Spinal cord (tissue), 10 donors: ENCODE data around the gene DAPK1. TPM values are rescaled to one million over a fixed set of nuclear protein-coding genes. Genes with fewer than 3 reads are reported as not detected.

Experiments
- DNase-seq, 6 donors: peaks; one replicate each; pipeline versions ENCODE4 v3.0.0 to v3.0.0-alpha.2; 2013 to 2015; ENCODE audit warnings: low spot score in 6 of 6, low read depth in 4 of 6
- H3K27ac ChIP-seq: one replicate; pipeline ENCODE4 v1.5.1; 2013; ENCODE audit warnings: low read depth, low read length, control low read depth
- H3K27me3 ChIP-seq: one replicate; pipeline ENCODE4 v1.6.1; 2013; ENCODE audit warnings: low read length; ENCODE audit not compliant: control insufficient read depth, insufficient read depth
- H3K36me3 ChIP-seq: one replicate; pipeline ENCODE4 v1.6.1; 2013; ENCODE audit warnings: low read length; ENCODE audit not compliant: control insufficient read depth, insufficient read depth
- H3K4me1 ChIP-seq: one replicate; pipeline ENCODE4 v1.6.1; 2013; ENCODE audit warnings: low read length; ENCODE audit not compliant: control insufficient read depth, insufficient read depth
- H3K4me3 ChIP-seq: one replicate; pipeline ENCODE4 v1.5.1; 2013; ENCODE audit warnings: low read depth, low read length, control low read depth
- H3K9me3 ChIP-seq: one replicate; pipeline ENCODE4 v1.6.1; 2013; ENCODE audit warnings: low read length; ENCODE audit not compliant: control insufficient read depth, insufficient read depth
- WGBS: methylation state at CpG from one replicate; pipeline ENCODE4 v1.1.5; 2013; ENCODE audit warnings: missing lambda C conversion rate; ENCODE audit not compliant: insufficient coverage; 5-methylcytosine and 5-hydroxymethylcytosine counted together
- polyA plus RNA-seq, 2 donors: library from polyadenylated mRNA; unstranded; fragments of 120-200 nt; gene quantifications; one replicate each; pipeline ENCODE4 v1.2.1, GENCODE V29; 2013; ENCODE audit not compliant: insufficient read length in 2 of 2
- total RNA-seq, 2 donors: library from RNA; depleted of rRNA in 1 of 2; stranded (reverse); fragments of 120-200 nt in 1 of 2; fragments of >200 nt in 1 of 2; gene quantifications; one replicate each; pipeline versions ENCODE4 v1.2.3 to v1.2.4, GENCODE V29; 2013 to 2014
- donor health status: healthy.

DAPK1 gene
- total and polyA plus RNA-seq, 4 donors = 53.3 to 82.6 (median 77.9) TPM

GRCh38 chr9:87601595-87601994 lies 103.9 kb downstream of the DAPK1 start:
- Histone ChIP-seq H3K27ac (no peak overlapping the region), H3K4me3 (no peak overlapping the region), H3K9me3 (no peaks in the 10 kb centered on the region), H3K27me3 (no peaks in the 10 kb centered on the region), H3K36me3 (peaks cover 21% of the 10 kb centered on the region), H3K4me1 (peaks cover 46% of the 10 kb centered on the region)
- no peak for DNase-seq
- WGBS = 80% methylated on average over 4 of the region's 5 CpGs

DNA sequence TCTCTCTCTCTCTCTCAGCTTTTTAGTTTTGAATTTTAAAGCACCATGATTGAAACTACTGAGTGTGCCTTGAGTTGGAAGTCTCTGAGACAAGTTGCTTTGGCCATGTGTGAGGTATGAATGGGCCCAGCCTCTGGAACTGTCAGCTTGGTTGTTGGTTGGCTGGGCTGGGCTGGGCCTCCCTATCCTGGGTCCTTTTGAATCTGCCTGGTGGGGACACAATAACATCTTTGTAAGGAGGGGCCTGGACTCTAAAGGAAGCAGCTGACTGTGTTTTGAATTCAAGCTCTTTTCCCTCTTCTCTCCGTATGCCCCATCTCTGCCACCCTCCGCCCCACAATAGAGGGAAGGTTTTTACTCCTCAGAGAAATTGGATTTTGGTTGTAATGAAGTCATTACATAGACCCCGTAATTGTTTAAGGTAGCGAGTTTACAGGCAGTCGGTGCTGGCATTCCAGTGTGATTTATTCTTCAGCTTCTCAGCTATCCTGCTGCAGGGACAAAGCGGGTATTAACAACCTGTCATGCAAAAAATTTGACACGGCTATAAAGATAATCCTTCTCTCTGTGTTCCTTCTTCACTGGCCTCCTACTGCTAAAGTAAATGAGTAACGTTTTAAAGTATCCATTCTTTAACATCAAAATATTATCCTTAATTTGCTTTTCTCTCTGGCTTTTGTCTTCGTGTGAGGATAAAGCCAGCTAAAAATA lies 105.4 kb downstream of the DAPK1 start:
- Histone ChIP-seq H3K4me3 (no peak overlapping the region), H3K4me1 (peaks cover 38% of the 10 kb centered on the region), H3K36me3 (peaks cover 21% of the 10 kb centered on the region), H3K9me3 (no peaks in the 10 kb centered on the region), H3K27me3 (no peaks in the 10 kb centered on the region), H3K27ac (no peak overlapping the region)
- DNase-seq = peak in 1 of 6 donors; percentile 77
- WGBS = 33% methylated on average over 1 of the region's 9 CpGs

- no peak overlapping the region for H3K27ac ChIP-seq
- H3K4me1 ChIP-seq = peaks cover 43% of the 10 kb centered on the region
- no peaks in the 10 kb centered on the region for H3K27me3 ChIP-seq
- peaks cover 21% of the 10 kb centered on the region for H3K36me3 ChIP-seq
- H3K9me3 ChIP-seq = no peaks in the 10 kb centered on the region
- no peak for DNase-seq
- no peak overlapping the region for H3K4me3 ChIP-seq
- whole genome bisulfite sequencing = 67% methylated on average over 4 of the region's 7 CpGs
Measured at GRCh38 chr9:87603854-87604490, 106.3 kb downstream of the DAPK1 start.

DNA sequence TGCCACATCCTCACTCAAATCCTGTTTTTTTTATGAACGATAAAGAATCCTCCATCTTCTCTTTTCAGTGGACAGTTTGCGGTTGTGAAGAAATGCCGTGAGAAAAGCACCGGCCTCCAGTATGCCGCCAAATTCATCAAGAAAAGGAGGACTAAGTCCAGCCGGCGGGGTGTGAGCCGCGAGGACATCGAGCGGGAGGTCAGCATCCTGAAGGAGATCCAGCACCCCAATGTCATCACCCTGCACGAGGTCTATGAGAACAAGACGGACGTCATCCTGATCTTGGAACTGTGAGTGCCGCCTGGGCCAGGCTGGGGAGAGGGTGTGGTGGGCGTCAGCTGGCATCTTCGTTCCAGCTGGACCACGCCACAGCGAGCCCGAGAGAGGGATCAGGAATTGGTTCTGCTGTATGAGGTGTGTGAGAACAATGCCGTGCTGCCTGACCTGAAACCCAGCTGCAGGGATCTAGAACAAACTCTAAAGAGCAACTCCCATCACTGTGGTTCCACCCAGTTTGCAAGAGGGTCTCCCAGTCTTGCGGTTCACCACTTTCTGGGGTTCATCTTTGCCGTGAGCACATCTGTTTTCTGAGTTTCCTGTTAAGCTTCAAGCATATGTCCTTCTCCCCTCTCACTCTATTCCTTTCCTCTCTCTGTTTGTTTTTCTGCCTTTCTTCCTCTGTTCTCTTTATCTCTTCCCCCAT lies 107.4 kb downstream of the DAPK1 start:
- Histone ChIP-seq H3K4me1 (peaks cover 43% of the 10 kb centered on the region), H3K27ac (no peak overlapping the region), H3K4me3 (no peak overlapping the region), H3K36me3 (peaks cover 21% of the 10 kb centered on the region), H3K27me3 (no peaks in the 10 kb centered on the region), H3K9me3 (no peaks in the 10 kb centered on the region)
- WGBS = 92% methylated on average over 15 of the region's 23 CpGs
- DNase-seq = no peak

DNA sequence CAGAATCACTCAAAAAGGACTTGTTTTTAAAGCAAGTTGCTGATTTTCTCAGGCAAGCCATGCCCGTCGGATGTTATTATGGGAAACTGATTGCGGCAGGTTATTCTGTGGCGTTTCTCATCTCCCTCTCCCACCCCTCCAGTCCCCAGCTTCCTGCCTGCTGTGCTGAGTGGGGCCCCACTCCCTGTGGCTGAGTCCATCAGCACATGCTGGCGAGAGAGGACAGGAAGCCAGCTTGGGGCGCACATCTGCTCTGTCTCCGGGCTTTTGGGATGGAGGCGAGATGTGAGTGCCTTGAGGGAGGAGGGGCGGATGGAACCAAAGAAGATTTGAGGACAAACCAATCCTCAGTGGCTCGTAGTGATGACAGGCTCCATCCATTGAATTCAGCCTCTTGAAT lies 108.0 kb downstream of the DAPK1 start:
- H3K4me3 ChIP-seq = no peak overlapping the region
- WGBS = 76% methylated on average over 4 of the region's 10 CpGs
- H3K27ac ChIP-seq = no peak overlapping the region

GRCh38 chr9:87606841-87607521 lies 109.3 kb downstream of the DAPK1 start:
- Histone ChIP-seq H3K4me1 (peaks cover 27% of the 10 kb centered on the region), H3K36me3 (peaks cover 22% of the 10 kb centered on the region), H3K27ac (no peak overlapping the region), H3K27me3 (no peaks in the 10 kb centered on the region), H3K9me3 (no peaks in the 10 kb centered on the region), H3K4me3 (no peak overlapping the region)
- WGBS = 86% methylated on average over 1 of the region's 3 CpGs
- no peak for DNase-seq

More for the DNA sequence above, 108.0 kb downstream of the DAPK1 start:
- Histone ChIP-seq H3K36me3 (peaks cover 21% of the 10 kb centered on the region), H3K4me1 (peaks cover 37% of the 10 kb centered on the region), H3K9me3 (no peaks in the 10 kb centered on the region), H3K27me3 (no peaks in the 10 kb centered on the region)
- no peak for DNase-seq

DNA sequence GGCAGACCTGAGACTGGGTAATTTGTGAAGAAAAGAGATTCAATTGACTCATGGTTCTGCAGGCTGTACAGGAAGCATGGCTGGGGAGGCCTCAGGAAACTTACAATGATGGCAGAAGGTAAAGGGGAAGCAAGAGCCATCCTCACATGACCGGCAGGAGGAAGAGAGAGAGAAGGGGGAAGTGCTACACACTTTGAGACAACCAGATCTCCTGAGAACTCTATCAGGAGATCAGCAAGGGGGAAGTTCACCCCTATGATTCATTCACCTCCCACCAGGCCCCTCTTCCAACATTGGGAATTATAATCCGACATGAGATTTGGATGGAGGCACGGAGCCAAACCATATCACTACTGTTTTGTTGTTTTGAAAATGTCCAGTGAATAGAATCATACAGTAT lies 110.2 kb downstream of the DAPK1 start:
- Histone ChIP-seq H3K36me3 (peaks cover 20% of the 10 kb centered on the region), H3K27me3 (no peaks in the 10 kb centered on the region), H3K9me3 (no peaks in the 10 kb centered on the region), H3K27ac (no peak overlapping the region), H3K4me3 (no peak overlapping the region), H3K4me1 (peaks cover 18% of the 10 kb centered on the region)
- WGBS = 86% methylated on average over 1 of the region's 3 CpGs
- no peak for DNase-seq

GRCh38 chr9:87609002-87609401 lies 111.3 kb downstream of the DAPK1 start:
- Histone ChIP-seq H3K4me1 (peaks cover 15% of the 10 kb centered on the region), H3K36me3 (peaks cover 20% of the 10 kb centered on the region), H3K27ac (no peak overlapping the region), H3K27me3 (no peaks in the 10 kb centered on the region), H3K4me3 (no peak overlapping the region), H3K9me3 (no peaks in the 10 kb centered on the region)
- WGBS = 48% methylated on average over 7 of the region's 11 CpGs
- peak in 2 of 6 donors; percentile 44 to 49 for DNase-seq

DNA sequence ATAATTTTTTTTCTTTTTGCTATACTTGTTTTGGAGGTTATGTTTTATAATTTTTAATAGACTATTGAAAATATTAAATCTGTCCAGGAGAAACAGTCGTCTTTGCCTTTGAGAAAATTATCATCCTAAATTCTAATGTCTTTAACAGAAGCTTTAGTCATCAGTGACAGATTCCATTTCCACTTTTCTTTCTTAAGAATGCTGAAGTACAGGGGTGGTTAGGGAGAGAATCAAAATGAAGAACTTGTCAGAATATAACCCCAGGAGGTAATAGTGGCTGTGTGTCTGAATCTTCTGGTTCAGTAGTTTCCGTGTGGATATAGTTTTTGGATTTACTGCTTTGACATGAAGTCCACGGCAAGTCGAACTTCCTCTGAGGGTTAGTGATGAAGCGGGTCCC lies 111.8 kb downstream of the DAPK1 start:
- no peaks in the 10 kb centered on the region for H3K9me3 ChIP-seq
- H3K36me3 ChIP-seq = peaks cover 21% of the 10 kb centered on the region
- H3K27me3 ChIP-seq = no peaks in the 10 kb centered on the region
- no peak overlapping the region for H3K4me3 ChIP-seq
- no peak for DNase-seq
- H3K27ac ChIP-seq = no peak overlapping the region
- peaks cover 16% of the 10 kb centered on the region for H3K4me1 ChIP-seq
- WGBS = no CpG with 5 or more reads among the region's 5 CpGs
